ENCODE measurements around the gene STK40.

DNA sequence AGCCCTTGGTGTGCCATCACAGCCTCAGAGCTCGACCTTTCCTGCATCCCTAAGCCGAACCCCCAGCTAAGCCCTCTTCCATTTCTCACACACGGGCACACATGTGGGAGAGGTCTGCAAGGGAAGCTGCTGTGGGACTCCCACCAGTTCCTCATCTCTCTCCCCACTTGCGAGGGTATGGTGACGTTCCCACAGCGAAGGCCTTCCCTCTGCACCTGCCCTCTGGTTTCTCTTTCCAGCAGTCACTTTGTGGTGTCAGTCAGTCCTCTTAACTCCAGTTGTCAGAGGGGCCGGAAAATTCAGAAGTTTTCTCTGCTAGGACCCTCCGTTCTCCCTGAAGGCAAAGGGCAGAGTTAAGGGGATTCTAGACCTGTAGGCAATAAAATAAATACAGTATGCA is 5.5 kb upstream of the STK40 start:
- TF ChIP-seq, protein P1, sequence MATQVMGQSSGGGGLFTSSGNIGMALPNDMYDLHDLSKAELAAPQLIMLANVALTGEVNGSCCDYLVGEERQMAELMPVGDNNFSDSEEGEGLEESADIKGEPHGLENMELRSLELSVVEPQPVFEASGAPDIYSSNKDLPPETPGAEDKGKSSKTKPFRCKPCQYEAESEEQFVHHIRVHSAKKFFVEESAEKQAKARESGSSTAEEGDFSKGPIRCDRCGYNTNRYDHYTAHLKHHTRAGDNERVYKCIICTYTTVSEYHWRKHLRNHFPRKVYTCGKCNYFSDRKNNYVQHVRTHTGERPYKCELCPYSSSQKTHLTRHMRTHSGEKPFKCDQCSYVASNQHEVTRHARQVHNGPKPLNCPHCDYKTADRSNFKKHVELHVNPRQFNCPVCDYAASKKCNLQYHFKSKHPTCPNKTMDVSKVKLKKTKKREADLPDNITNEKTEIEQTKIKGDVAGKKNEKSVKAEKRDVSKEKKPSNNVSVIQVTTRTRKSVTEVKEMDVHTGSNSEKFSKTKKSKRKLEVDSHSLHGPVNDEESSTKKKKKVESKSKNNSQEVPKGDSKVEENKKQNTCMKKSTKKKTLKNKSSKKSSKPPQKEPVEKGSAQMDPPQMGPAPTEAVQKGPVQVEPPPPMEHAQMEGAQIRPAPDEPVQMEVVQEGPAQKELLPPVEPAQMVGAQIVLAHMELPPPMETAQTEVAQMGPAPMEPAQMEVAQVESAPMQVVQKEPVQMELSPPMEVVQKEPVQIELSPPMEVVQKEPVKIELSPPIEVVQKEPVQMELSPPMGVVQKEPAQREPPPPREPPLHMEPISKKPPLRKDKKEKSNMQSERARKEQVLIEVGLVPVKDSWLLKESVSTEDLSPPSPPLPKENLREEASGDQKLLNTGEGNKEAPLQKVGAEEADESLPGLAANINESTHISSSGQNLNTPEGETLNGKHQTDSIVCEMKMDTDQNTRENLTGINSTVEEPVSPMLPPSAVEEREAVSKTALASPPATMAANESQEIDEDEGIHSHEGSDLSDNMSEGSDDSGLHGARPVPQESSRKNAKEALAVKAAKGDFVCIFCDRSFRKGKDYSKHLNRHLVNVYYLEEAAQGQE (IDR thresholded peaks at IDR 0.05; ENCODE audit: low read depth): no peak
- TF ChIP-seq, protein P2, sequence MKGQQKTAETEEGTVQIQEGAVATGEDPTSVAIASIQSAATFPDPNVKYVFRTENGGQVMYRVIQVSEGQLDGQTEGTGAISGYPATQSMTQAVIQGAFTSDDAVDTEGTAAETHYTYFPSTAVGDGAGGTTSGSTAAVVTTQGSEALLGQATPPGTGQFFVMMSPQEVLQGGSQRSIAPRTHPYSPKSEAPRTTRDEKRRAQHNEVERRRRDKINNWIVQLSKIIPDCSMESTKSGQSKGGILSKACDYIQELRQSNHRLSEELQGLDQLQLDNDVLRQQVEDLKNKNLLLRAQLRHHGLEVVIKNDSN (IDR thresholded peaks at IDR 0.05): no peak
- TF ChIP-seq NFIC (IDR thresholded peaks at IDR 0.05) (no peak), EP300 (IDR thresholded peaks at IDR 0.05; ENCODE audit: borderline replicate concordance) (no peak), RAD21 (IDR thresholded peaks at IDR 0.05; ENCODE audit: low read depth) (no peak), TAF1 (IDR thresholded peaks at IDR 0.05; ENCODE audit: low read depth) (no peak), CREB1 (IDR thresholded peaks at IDR 0.05; ENCODE audit: low read depth) (no peak), CEBPB (IDR thresholded peaks at IDR 0.05) (no peak), TCF12 (IDR thresholded peaks at IDR 0.05; ENCODE audit: low read depth) (no peak), TEAD4 (IDR thresholded peaks at IDR 0.05) (no peak), YY1 (IDR thresholded peaks at IDR 0.05; ENCODE audit: low read depth) (no peak), FOXM1 (IDR thresholded peaks at IDR 0.05; ENCODE audit: borderline replicate concordance, low read depth) (no peak)
- TF ChIP-seq, protein P3, sequence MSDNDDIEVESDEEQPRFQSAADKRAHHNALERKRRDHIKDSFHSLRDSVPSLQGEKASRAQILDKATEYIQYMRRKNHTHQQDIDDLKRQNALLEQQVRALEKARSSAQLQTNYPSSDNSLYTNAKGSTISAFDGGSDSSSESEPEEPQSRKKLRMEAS (IDR thresholded peaks at IDR 0.05): no peak
